Measurements from ENCODE around the gene CRYAB.

- TF ChIP-seq CTCF (IDR thresholded peaks at IDR 0.05; ENCODE audit: insufficient read depth, low read length) (no peak), REST (IDR thresholded peaks at IDR 0.05; ENCODE audit: insufficient replicate concordance, low read depth) (no peak), POLR2AphosphoS5 (IDR thresholded peaks at IDR 0.05; ENCODE audit: low read depth) (no peak), GABPA (IDR thresholded peaks at IDR 0.05; ENCODE audit: low read depth) (no peak)
These were observed 9.3 kb upstream of the CRYAB start for GRCh38 chr11:111920908-111921307.
